HG02588 (cell line): ENCODE results near the gene KCNH8.

ENCODE experiments used
- ATAC-seq: cut with Tn5 transposase; IDR thresholded peaks from one replicate; pipeline ENCODE4 v1.9.1; 2021; ENCODE audit warnings: mild to moderate bottlenecking, moderate library complexity; ENCODE audit not compliant: unreplicated experiment

KCNH8 gene

DNA sequence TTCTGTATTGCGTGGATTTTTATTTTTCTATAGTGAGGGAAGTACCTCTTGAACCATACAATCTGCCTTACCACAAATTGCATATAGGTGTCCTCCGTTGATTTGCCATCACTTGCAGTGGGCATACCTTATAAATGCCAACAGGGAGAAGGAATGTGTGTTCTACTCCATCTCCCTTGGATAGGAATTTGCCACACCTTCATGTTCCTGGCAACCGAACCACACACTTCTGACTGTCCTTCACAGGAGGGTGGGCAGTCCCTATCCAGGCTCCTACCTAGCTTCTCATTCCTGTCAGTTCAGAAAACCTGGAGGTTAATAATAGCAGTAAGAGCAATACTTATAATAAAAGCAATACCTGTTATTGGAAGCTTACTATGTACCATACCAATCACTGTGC lies 428.0 kb downstream of the KCNH8 start:
- ATAC-seq = no peak
